Endothelial cell of umbilical vein (primary cell): ENCODE measurements around the gene REXO2. TPM values are rescaled to one million over a fixed set of nuclear protein-coding genes. Genes with fewer than 3 reads are reported as not detected.

Experiments
- BruUV-seq: library from RNA; stranded (reverse); fragments of 400-500 nt; replicated peaks from 2 replicates; lab custom pipeline; 2021; lab: Mats Ljungman, UMichigan
- CTCF ChIA-PET: fragments of 300-600, 350-600 bp; sonication (Branson Sonifier 250); formaldehyde crosslinking; loops from one replicate; lab custom pipeline; 2021; ENCODE audit warnings: antibody characterized with exemption, inconsistent platforms; lab: Charles Lee
- POLR2A ChIA-PET: fragments of 300-600, 350-600 bp; sonication (Branson Sonifier 250); formaldehyde crosslinking; loops from one replicate; lab custom pipeline; 2021; ENCODE audit warnings: antibody characterized with exemption, inconsistent platforms; lab: Charles Lee
- DNase-seq: peaks from one replicate; pipeline ENCODE4 v3.0.0-alpha.2; 2011; ENCODE audit warnings: low read depth, low spot score
- FAIRE-seq: peaks from 2 replicates; lab custom pipeline; 2011; peaks lifted over from hg19 to GRCh38; lab: Jason Lieb, UNC
- H2AFZ ChIP-seq: 2 replicates; pipeline ENCODE4 v1.6.0; 2012; ENCODE audit warnings: low read depth, low read length, control low read depth, inconsistent platforms
- H3K27ac ChIP-seq: 2 replicates; pipeline ENCODE4 v1.5.1; 2011; ENCODE audit warnings: low read depth, mild to moderate bottlenecking, control low read depth, low read length, moderate library complexity; ENCODE audit not compliant: insufficient read depth
- H3K27me3 ChIP-seq, 2 experiments: 2 replicates each; pipeline versions ENCODE4 v1.6.0 to v1.6.1; 2011; ENCODE audit warnings: low read length in 2 of 2, mixed read lengths in 1 of 2; ENCODE audit not compliant: control insufficient read depth in 2 of 2, insufficient read depth in 2 of 2
- H3K36me3 ChIP-seq, 2 experiments: 2 replicates in 1 of 2; 3 replicates in 1 of 2; pipeline ENCODE4 v1.5.1; 2011; ENCODE audit warnings: low read length in 2 of 2, mild to moderate bottlenecking in 1 of 2, moderate library complexity in 1 of 2; ENCODE audit not compliant: control insufficient read depth in 2 of 2, insufficient read depth in 2 of 2; ENCODE audit errors: extremely low read depth in 1 of 2
- H3K4me1 ChIP-seq: 3 replicates; pipeline ENCODE4 v1.5.1; 2011; ENCODE audit warnings: mild to moderate bottlenecking, low read length; ENCODE audit not compliant: control insufficient read depth, insufficient read depth; ENCODE audit errors: extremely low read depth
- H3K4me2 ChIP-seq: 2 replicates; pipeline ENCODE4 v1.6.1; 2011; ENCODE audit warnings: low read length, control low read depth, mixed read lengths; ENCODE audit not compliant: insufficient read depth
- H3K4me3 ChIP-seq, 3 experiments: fragments of 200-600 bp in 1 of 3; sonication (generic), shearing (Covaris generic) in 1 of 3; replicated peaks in 1 of 3; 2 replicates each; pipeline ENCODE4 v1.5.1; 2011 to 2016; ENCODE audit warnings: control low read depth in 3 of 3, low read length in 3 of 3, mild to moderate bottlenecking in 2 of 3, inconsistent platforms in 1 of 3, low read depth in 1 of 3, moderate library complexity in 1 of 3; ENCODE audit not compliant: insufficient read depth in 1 of 3
- H3K79me2 ChIP-seq: 2 replicates; pipeline ENCODE4 v1.6.0; 2012; ENCODE audit warnings: low read length, inconsistent platforms; ENCODE audit not compliant: control insufficient read depth, insufficient read depth
- H3K9ac ChIP-seq: replicated peaks from 2 replicates; pipeline ENCODE3; 2011; ENCODE audit warnings: low read length, control low read depth; ENCODE audit not compliant: insufficient read depth; ENCODE audit errors: extremely low read depth
- H3K9me1 ChIP-seq: replicated peaks from 3 replicates; pipeline ENCODE4 v1.6.0; 2011; ENCODE audit warnings: mild to moderate bottlenecking, low read length; ENCODE audit not compliant: control insufficient read depth, insufficient read depth; ENCODE audit errors: extremely low read depth
- H3K9me3 ChIP-seq: replicated peaks from 2 replicates; pipeline ENCODE4 v1.5.1; 2012; ENCODE audit warnings: low read length, inconsistent platforms; ENCODE audit not compliant: control insufficient read depth, insufficient read depth
- H4K20me1 ChIP-seq: replicated peaks from 2 replicates; pipeline ENCODE3; 2011; ENCODE audit warnings: mild to moderate bottlenecking, low read length; ENCODE audit not compliant: control insufficient read depth, insufficient read depth; ENCODE audit errors: extremely low read depth
- EZH2 ChIP-seq: IDR thresholded peaks from 2 replicates; pipeline ENCODE4 v1.6.1; 2012; ENCODE audit warnings: borderline replicate concordance, low read depth, mild to moderate bottlenecking, moderate library complexity, low read length, inconsistent platforms; ENCODE audit not compliant: severe bottlenecking
- FOS ChIP-seq: IDR thresholded peaks from 2 replicates; pipeline ENCODE4 v1.6.1; 2011; ENCODE audit warnings: mild to moderate bottlenecking, low read length, moderate library complexity, borderline replicate concordance; ENCODE audit not compliant: insufficient read depth
- GATA2 ChIP-seq: IDR thresholded peaks from 2 replicates; pipeline ENCODE4 v1.7.0; 2011; ENCODE audit warnings: low read depth, mild to moderate bottlenecking, moderate library complexity, mixed read lengths, low read length; ENCODE audit not compliant: insufficient read length, insufficient read depth
- JUN ChIP-seq: IDR thresholded peaks from 2 replicates; pipeline ENCODE4 v1.6.1; 2011; ENCODE audit warnings: borderline replicate concordance, low read depth; ENCODE audit not compliant: insufficient read length, insufficient read depth
- MYC ChIP-seq: IDR thresholded peaks from one replicate; pipeline ENCODE4 v1.6.1; 2011; ENCODE audit warnings: mild to moderate bottlenecking, low read depth, low read length
- POLR2A ChIP-seq: IDR thresholded peaks from 2 replicates; pipeline ENCODE4 v1.6.1; 2012; ENCODE audit warnings: low read depth, mild to moderate bottlenecking, control low read depth, low read length
- POLR2AphosphoS5 ChIP-seq: IDR thresholded peaks from 2 replicates; pipeline ENCODE4 v1.6.1; 2012; ENCODE audit warnings: low read depth, mild to moderate bottlenecking, control low read depth, low read length, moderate library complexity; ENCODE audit not compliant: insufficient read depth
- dilution Hi-C: fragments of 300-500 bp; cut with MboI; formaldehyde crosslinking; loops from one replicate; pipeline ENCODE4 v1.15.0; 2019; ENCODE audit warnings: low sequenced_read_pairs; ENCODE audit not compliant: extremely low pct_ligation_motif_present
- intact Hi-C: fragments of 100-400 bp; cut with micrococcal nuclease; formaldehyde crosslinking; loops from one replicate; pipeline ENCODE4 v1.10.0; 2022
- polyA plus RNA-seq, 4 experiments: library from polyadenylated mRNA; depleted of rRNA in 3 of 4; stranded (reverse) in 3 of 4; unstranded in 1 of 4; fragments of >200 nt; gene quantifications; 2 replicates each; pipeline versions ENCODE4 v1.2.1 to v1.2.3, GENCODE V29; 2011 to 2012; ENCODE audit warnings: missing spikeins in 1 of 4
- total RNA-seq: library from RNA; stranded (reverse); gene quantifications from 2 replicates; pipeline ENCODE4 v1.2.3, GENCODE V29; 2021
- TF ChIP-seq, protein P1 (sequence below): IDR thresholded peaks from 2 replicates; pipeline ENCODE4 v1.6.1; 2011; ENCODE audit not compliant: insufficient read depth, insufficient read length
- TF ChIP-seq, protein P2 (sequence below), 2 donors: IDR thresholded peaks; 1 replicate in 1 of 2; 2 replicates in 1 of 2; pipeline ENCODE4 v1.5.1; 2011; ENCODE audit warnings: low read length in 2 of 2, mild to moderate bottlenecking in 2 of 2, moderate library complexity in 2 of 2, control low read depth in 1 of 2, inconsistent platforms in 1 of 2, low read depth in 1 of 2; ENCODE audit not compliant: insufficient read depth in 1 of 2; ENCODE audit errors: extremely low read depth in 1 of 2

Gene REXO2
- total and polyA plus RNA-seq, 2 donors (not counting 3 experiments of a cell fraction or from before 2014, with no cell fraction given) = 182 to 296 TPM

- FAIRE-seq (no peak), DNase-seq (no peak)
- Histone ChIP-seq H3K36me3 (peaks cover 2 to 4% of the 10 kb centered on the region in 2 experiments), H3K9me3 (no peaks in the 10 kb centered on the region), H3K9ac (no peak overlapping the region), H3K4me2 (no peak overlapping the region), H2AFZ (no peak overlapping the region), H3K27ac (no peak overlapping the region), H3K79me2 (no peaks in the 10 kb centered on the region), H3K4me1 (no peaks in the 10 kb centered on the region), H4K20me1 (no peaks in the 10 kb centered on the region), H3K9me1 (no peaks in the 10 kb centered on the region), H3K4me3 (no peak overlapping the region), H3K27me3 (no peaks in the 10 kb centered on the region)
- intact Hi-C loops = no loop called here
- ChIA-PET CTCF (no interaction called here), POLR2A (no interaction called here)
- no TSS peak for BruUV-seq
- TF ChIP-seq POLR2A (no peak), GATA2 (no peak), MYC (no peak), FOS (no peak), JUN (no peak), EZH2 (no peak), POLR2AphosphoS5 (no peak)
- TF ChIP-seq, protein P1, sequence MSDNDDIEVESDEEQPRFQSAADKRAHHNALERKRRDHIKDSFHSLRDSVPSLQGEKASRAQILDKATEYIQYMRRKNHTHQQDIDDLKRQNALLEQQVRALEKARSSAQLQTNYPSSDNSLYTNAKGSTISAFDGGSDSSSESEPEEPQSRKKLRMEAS = no peak
- TF ChIP-seq, protein P2, sequence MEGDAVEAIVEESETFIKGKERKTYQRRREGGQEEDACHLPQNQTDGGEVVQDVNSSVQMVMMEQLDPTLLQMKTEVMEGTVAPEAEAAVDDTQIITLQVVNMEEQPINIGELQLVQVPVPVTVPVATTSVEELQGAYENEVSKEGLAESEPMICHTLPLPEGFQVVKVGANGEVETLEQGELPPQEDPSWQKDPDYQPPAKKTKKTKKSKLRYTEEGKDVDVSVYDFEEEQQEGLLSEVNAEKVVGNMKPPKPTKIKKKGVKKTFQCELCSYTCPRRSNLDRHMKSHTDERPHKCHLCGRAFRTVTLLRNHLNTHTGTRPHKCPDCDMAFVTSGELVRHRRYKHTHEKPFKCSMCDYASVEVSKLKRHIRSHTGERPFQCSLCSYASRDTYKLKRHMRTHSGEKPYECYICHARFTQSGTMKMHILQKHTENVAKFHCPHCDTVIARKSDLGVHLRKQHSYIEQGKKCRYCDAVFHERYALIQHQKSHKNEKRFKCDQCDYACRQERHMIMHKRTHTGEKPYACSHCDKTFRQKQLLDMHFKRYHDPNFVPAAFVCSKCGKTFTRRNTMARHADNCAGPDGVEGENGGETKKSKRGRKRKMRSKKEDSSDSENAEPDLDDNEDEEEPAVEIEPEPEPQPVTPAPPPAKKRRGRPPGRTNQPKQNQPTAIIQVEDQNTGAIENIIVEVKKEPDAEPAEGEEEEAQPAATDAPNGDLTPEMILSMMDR (IDR thresholded peaks at IDR 0.05; ENCODE audit: extremely low read depth in 1 of 2, insufficient read depth in 1 of 2, low read depth in 1 of 2, low read length in 2 of 2) = no peak
- dilution Hi-C loops = no loop called here
Observed at GRCh38 chr11:114413958-114414357, 25.3 kb upstream of the REXO2 start.
